CD4-positive, alpha-beta T cell treated with Interleukin-6 for 4 hours (primary cell): Measurements from ENCODE around the gene RALGPS2.
"Not testable (repeated sequence)": the region's sequence is repeated elsewhere in the genome, so short reads cannot be mapped to it uniquely, and the experiment has no call there.

Experiments used
- DNase-seq: peaks from one replicate; pipeline ENCODE4 v3.0.0-alpha.2; 2020; ENCODE audit warnings: mixed read lengths

RALGPS2 gene

GRCh38 chr1:178784131-178784536, 59.1 kb downstream of the RALGPS2 start:
- no peak for DNase-seq

DNA sequence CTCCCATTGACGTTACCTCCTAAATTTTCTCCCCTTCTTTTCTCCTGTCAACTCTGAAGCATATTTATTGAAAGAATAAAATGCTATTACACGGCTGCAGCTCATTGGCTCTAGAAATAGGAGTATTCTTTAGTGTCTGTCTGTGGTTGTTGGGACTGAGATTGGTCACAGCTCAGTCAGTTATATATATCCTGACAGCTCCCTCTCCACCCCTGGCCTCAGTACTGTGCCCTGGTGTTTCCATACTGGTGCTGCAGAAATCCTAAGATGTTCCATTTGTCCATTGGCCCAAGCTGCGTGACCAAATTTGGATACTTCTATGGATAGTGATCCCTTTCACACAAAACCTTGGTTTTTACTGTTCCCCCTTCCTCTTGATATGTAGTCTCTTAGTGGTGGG, 67.3 kb downstream of the RALGPS2 start:
- no peak for DNase-seq

- DNase-seq, result no peak
These were observed 71.0 kb downstream of the RALGPS2 start for GRCh38 chr1:178796013-178796412.

DNA sequence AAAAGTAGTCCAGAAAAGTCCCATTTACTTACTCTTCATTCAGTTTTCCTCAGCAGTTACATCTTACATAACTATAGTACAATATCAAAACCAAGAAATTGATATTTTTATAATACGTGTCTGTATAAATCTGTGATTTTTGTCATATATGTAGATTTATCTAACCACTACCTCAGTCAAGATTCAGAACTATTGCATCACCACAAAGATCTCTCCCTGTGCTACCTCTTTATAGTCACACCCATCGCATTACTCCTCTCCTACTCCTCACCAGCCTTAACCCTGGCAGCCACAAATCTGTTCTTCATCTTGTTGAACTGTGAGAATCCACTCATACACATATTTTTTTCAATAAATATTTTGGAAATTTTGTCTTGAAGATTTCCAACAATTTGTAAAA, 72.5 kb downstream of the RALGPS2 start:
- DNase-seq, result no peak

DNA sequence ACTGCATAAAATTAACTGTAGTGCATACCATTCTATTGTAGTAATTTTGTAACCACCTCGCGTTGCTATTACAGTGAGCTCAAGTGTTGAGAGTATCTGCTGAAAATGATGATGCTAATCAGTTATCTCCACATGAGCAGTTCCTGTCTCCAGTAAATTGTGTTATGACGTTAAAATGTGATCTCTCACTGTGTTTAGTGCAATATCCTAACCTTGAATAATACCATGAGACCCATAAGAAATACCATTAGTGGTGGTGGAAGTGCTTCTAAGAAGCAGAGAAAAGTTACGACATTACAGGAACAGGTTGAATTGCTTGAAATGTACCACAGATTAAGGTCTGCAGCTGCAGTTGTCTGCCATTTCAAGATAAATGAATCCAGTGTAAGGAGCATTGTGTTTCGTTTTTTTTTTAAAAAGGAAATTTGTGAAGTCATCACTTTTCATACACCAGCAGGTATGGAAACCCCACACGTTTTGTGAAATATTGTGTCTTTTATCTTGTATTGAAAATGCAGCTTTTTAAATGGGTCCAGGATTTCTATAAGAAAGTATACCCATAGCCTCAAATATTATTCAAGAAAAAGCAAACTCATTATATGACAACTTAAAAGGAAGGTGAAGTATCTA, 73.3 kb downstream of the RALGPS2 start:
- no peak for DNase-seq

DNA sequence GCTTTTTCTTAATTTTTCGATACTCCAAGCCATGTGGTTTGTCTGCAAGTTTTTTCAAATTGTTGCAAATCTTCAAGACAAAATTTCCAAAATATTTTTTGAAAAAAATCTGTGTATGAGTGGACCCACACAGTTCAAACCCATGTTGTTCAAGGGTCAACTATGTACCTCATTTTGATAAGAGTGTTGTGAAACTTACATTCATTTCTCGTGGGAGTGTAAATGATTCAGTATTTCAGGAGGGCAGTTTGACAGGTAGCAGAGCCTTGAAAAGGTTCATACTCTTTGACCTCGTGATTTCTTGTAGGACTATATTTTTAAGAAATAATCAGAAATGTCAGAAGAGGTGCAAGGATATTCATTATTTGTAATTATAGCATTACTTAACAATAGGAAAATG, 77.8 kb downstream of the RALGPS2 start:
- DNase-seq, result no peak

GRCh38 chr1:178806665-178807300, 81.7 kb downstream of the RALGPS2 start:
- DNase-seq, result no peak

GRCh38 chr1:178808529-178808928, 83.5 kb downstream of the RALGPS2 start:
- no peak for DNase-seq

DNA sequence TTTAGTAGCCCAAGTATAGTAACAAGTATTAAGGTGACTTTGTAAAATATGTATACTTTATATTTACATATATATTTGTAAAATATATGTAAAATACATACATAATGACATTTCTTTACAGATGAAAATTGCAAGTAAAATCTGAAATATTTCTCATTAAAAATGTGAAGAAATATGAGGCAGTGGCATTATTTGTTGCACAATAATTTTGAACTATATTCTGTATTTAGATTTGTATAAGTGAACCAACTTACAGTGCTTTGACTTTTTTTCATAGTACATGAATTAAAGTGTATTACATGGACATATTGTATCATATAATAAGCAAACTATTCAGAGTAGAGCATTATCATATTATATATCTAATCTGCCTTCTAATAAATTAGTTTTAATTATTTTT, 85.5 kb downstream of the RALGPS2 start:
- no peak for DNase-seq

DNA sequence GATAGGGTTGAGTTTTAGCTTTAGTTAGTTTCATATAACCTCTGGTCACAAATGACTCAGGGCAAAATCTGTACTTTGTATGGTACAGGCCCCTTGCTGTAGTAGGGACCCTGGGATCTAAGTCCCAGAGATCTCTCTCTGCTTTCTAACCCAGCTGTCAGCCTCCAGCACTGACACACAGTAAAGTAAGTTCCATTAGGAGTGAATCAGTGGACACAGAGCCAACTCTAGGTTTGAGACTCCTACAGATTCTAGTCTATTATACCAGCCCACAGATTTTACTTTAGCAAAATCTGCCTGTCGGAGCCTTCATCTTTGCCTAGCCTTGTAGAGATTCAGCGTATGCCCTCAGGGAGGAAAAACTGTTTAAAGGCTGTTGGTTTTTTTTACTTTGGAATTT, 93.4 kb downstream of the RALGPS2 start:
- no peak for DNase-seq

- DNase-seq, result no peak
These were observed 94.1 kb downstream of the RALGPS2 start for GRCh38 chr1:178819123-178819522.

DNA sequence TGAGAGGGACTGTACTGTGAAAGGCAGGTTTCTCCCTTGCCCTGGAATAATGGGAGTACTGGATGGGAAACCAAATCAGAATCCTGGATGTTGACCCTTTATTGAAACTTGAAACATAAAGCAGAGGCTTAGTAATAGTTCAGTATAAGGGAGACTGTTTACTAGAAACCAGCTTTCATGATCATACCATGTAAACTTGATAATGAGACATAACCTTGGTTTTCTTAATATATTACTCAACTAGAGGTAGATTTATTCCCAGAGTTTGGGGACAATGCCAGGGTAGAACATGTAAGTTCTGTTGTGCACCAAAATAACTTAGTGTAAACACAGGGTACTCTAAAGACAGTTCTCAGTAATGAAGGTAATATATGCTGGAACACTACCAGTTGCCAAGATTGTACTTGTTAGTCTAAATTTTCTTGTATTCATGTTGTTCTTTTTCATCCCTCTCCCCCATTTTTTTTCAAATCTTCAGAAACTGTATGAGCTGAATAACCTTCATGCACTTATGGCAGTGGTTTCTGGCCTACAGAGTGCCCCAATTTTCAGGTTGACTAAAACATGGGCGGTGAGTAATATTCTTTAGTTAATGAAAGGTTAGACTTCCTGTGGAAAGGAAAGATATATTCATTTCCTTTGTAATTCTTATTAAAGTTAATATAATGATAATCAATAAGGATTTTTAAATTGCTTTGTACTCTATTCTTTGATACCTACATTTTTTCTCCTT, 96.3 kb downstream of the RALGPS2 start:
- no peak for DNase-seq

DNA sequence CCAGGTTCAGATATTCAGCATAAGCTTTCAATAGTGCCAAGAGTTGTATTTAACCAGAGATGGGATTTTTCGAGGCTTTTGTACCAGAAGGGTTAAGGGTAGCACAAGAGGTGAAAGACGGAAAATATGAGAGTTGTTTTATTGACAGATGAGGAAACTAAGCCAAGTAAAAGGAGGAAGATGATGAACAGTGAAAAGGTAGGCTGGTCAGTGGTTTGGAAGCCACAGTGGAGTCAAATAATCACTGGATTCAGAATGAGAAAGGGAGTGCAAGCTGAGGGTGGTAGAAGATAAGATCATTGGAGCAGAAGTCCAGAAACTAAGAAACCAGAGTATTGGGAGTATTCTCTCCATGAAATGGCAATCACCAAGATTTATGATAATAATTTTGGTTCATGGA, 100.1 kb downstream of the RALGPS2 start:
- no peak for DNase-seq

- DNase-seq, result no peak
These were observed 119.4 kb downstream of the RALGPS2 start for GRCh38 chr1:178844436-178844835.

DNA sequence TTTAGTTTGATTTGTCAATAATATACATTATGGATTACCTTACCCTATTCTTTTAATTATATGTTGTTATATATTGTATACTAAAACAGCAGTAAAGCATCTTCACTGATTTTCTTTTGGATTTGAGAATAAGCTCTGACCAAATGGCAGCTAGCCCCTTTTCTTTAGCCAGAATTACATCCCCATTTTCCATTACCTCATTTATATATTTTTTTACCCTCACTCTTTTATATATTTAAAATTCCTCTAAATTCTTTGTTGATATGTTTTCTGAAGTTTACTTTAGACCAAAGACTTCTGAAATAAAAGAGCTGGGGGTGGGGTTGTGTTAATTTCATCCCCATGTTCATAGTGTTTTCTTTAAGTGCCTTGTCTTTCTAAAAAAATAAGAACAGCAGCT, 121.3 kb downstream of the RALGPS2 start:
- no peak for DNase-seq

- no peak for DNase-seq
These were observed 122.4 kb downstream of the RALGPS2 start for GRCh38 chr1:178847396-178847849.

GRCh38 chr1:178847919-178848318, 122.9 kb downstream of the RALGPS2 start:
- not testable (repeated sequence) for DNase-seq

DNA sequence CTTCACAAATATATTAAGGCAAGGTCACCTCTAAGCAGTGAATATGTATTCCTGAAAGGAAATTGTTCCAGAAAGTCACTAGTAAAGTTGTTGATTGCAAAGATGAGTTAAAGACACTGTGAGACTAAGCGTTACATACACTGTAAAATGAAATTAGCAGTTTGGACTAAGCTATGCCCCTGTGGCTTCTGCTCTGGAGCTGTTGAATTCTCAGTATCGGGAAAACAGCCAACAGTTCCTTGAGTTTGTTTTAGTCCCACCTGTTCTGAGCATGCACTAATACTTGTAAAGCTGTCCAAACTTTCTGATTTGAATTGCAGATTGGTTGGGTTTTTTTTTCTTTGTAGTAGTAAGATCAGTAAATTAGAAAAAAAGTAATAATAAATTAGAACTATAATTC, 124.9 kb downstream of the RALGPS2 start:
- no peak for DNase-seq

GRCh38 chr1:178857126-178857525, 132.1 kb downstream of the RALGPS2 start:
- no peak for DNase-seq

DNA sequence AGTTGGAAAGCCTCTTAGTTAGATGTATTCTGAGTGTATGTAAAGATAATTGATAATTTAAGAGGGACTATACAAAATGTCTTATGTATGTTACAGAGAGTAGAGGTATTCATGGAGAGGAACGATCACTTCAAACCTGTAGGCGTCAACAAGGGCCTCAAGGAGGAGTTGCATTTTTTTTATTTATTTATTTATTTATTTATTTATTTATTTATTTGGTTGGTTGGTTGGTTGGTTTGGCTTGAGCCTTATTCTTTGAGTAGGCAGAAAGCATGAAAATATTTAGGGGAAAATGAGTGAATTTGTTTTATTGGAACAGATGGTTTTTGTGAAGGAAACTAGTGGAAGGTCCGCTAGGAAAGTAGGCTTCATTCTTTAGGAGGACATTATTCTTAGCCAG, 137.4 kb downstream of the RALGPS2 start:
- no peak for DNase-seq

DNA sequence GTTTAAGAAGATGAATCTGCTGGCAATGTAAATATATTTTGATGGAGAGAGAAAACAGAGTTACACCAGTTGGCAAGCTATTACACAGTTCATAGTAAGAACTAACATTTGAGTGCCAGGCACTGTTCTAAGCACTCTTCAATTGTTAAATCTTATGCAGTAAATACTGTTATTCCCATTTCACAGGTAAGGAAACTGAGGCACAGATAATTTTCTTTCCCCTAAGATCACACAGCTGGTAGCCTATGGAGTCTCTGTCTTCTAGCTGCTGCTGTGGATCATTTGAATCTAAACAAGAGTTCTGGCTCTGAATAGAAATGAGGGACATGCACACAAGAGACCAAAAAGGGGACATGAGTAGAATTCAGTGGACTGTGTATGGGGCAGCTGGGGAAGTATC, 137.8 kb downstream of the RALGPS2 start:
- DNase-seq, result no peak

GRCh38 chr1:178864326-178864725, 139.3 kb downstream of the RALGPS2 start:
- no peak for DNase-seq

DNA sequence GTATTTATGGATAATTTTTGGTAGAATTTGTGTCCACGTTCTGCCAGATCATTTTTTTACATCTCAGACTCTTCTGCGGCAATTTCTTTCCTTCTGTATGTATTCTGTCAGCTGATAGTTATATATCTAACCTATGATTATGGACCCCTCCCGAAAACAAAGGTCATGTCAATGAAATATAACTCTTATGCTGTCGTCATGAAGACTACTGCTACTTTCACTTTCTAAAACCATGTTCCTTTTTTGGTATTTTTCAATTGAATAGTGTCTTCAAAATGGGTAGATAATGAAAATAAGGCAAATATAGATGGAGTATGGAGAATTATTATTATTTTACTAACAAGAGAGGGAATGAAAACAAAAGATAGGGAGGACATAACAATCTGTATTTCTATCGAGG, 142.6 kb downstream of the RALGPS2 start:
- no peak for DNase-seq

GRCh38 chr1:178868706-178869105, 143.7 kb downstream of the RALGPS2 start:
- no peak for DNase-seq
